IMR-90 (cell line): ENCODE measurements around the gene CLEC4A. TPM values are rescaled to one million over a fixed set of nuclear protein-coding genes. Genes with fewer than 3 reads are reported as not detected.

Experiments
- ATAC-seq: fragments of 200-7000 bp; cut with Tn5 transposase; 2 replicates; pipeline ENCODE4 v1.9.1; 2020; ENCODE audit warnings: low read depth, mild to moderate bottlenecking, moderate library complexity
- BruUV-seq: library from RNA; stranded (reverse); fragments of 400-500 nt; replicated peaks from 2 replicates; lab custom pipeline; 2021; lab: Mats Ljungman, UMichigan
- CTCF ChIA-PET: fragments of 300-600 bp; formaldehyde crosslinking; extraction: SDS; loops from one replicate; lab custom pipeline; 2021; ENCODE audit warnings: antibody characterized with exemption; lab: Yijun Ruan, JAX
- POLR2A ChIA-PET: fragments of 300-600 bp; sonication (Branson Sonifier 250); formaldehyde crosslinking; loops from one replicate; lab custom pipeline; 2022; ENCODE audit warnings: antibody characterized with exemption; ENCODE audit not compliant: unreplicated experiment; lab: Charles Lee
- DNase-seq: peaks from one replicate; pipeline ENCODE4 v3.0.0; 2013
- H2AFZ ChIP-seq: replicated peaks from 2 replicates; pipeline ENCODE3; 2013; ENCODE audit warnings: low read length, mild to moderate bottlenecking; ENCODE audit not compliant: poor library complexity
- H2AK5ac ChIP-seq: 2 replicates; pipeline ENCODE4 v1.6.1; 2013; ENCODE audit warnings: low read depth, low read length, inconsistent platforms
- H2AK9ac ChIP-seq: replicated peaks from 2 replicates; pipeline ENCODE3; 2013; ENCODE audit warnings: mild to moderate bottlenecking, low read depth, low read length, moderate library complexity; ENCODE audit not compliant: poor library complexity
- H2BK120ac ChIP-seq: 2 replicates; pipeline ENCODE4 v1.6.1; 2013; ENCODE audit warnings: low read depth, low read length, inconsistent platforms
- H2BK15ac ChIP-seq: 3 replicates; pipeline ENCODE4 v1.6.1; 2013; ENCODE audit warnings: low read depth, low read length, inconsistent platforms
- H2BK20ac ChIP-seq: 2 replicates; pipeline ENCODE4 v1.6.1; 2013; ENCODE audit warnings: low read depth, mild to moderate bottlenecking, inconsistent platforms, low read length, moderate library complexity
- H2BK5ac ChIP-seq: 2 replicates; pipeline ENCODE4 v1.6.1; 2013; ENCODE audit warnings: mild to moderate bottlenecking, low read depth, low read length, inconsistent platforms; ENCODE audit not compliant: poor library complexity, severe bottlenecking
- H3K14ac ChIP-seq: replicated peaks from 2 replicates; pipeline ENCODE4 v1.6.1; 2013; ENCODE audit warnings: low read depth, low read length, inconsistent platforms
- H3K18ac ChIP-seq: 2 replicates; pipeline ENCODE4 v1.6.1; 2013; ENCODE audit warnings: low read depth, low read length, control low read depth
- H3K23ac ChIP-seq: 2 replicates; pipeline ENCODE4 v1.6.1; 2013; ENCODE audit warnings: low read depth, low read length, inconsistent platforms
- H3K27ac ChIP-seq: 2 replicates; pipeline ENCODE4 v1.5.1; 2013; ENCODE audit warnings: mild to moderate bottlenecking, control low read depth, low read length; ENCODE audit not compliant: insufficient read depth
- H3K27me3 ChIP-seq: 2 replicates; pipeline ENCODE4 v1.6.1; 2013; ENCODE audit warnings: low read length; ENCODE audit not compliant: control insufficient read depth, insufficient read depth
- H3K36me3 ChIP-seq: 2 replicates; pipeline ENCODE4 v1.6.1; 2013; ENCODE audit warnings: low read length, mixed read lengths; ENCODE audit not compliant: control insufficient read depth, insufficient read depth
- H3K4ac ChIP-seq: 2 replicates; pipeline ENCODE4 v1.6.1; 2013; ENCODE audit warnings: low read depth, low read length, inconsistent platforms
- H3K4me1 ChIP-seq: 2 replicates; pipeline ENCODE4 v1.6.1; 2013; ENCODE audit warnings: low read length, mixed read lengths; ENCODE audit not compliant: control insufficient read depth, insufficient read depth
- H3K4me2 ChIP-seq: 2 replicates; pipeline ENCODE4 v1.6.1; 2013; ENCODE audit warnings: low read depth, mild to moderate bottlenecking, control low read depth, low read length, moderate library complexity
- H3K4me3 ChIP-seq: 2 replicates; pipeline ENCODE4 v1.5.1; 2013; ENCODE audit warnings: low read depth, mild to moderate bottlenecking, control low read depth, low read length, moderate library complexity; ENCODE audit not compliant: insufficient read depth
- H3K56ac ChIP-seq: 2 replicates; pipeline ENCODE4 v1.6.1; 2013; ENCODE audit warnings: low read length, inconsistent platforms; ENCODE audit not compliant: insufficient read depth; ENCODE audit errors: extremely low read depth
- H3K79me1 ChIP-seq, 2 experiments: 2 replicates each; pipeline ENCODE4 v1.6.1; 2013; ENCODE audit warnings: low read length in 2 of 2, inconsistent platforms in 1 of 2, low read depth in 1 of 2
- H3K9ac ChIP-seq: 2 replicates; pipeline ENCODE4 v1.6.1; 2013; ENCODE audit warnings: low read depth, low read length, control low read depth
- H3K9me1 ChIP-seq: 2 replicates; pipeline ENCODE4 v1.6.1; 2013; ENCODE audit warnings: low read length, inconsistent platforms; ENCODE audit not compliant: insufficient read depth
- H3K9me3 ChIP-seq: 2 replicates; pipeline ENCODE4 v1.6.1; 2013; ENCODE audit warnings: low read length; ENCODE audit not compliant: control insufficient read depth, insufficient read depth
- H4K20me1 ChIP-seq: 2 replicates; pipeline ENCODE4 v1.6.1; 2013; ENCODE audit warnings: low read length, inconsistent platforms; ENCODE audit not compliant: insufficient read depth
- H4K5ac ChIP-seq: 2 replicates; pipeline ENCODE4 v1.6.1; 2013; ENCODE audit warnings: mild to moderate bottlenecking, low read depth, low read length, control low read depth
- H4K8ac ChIP-seq, 2 experiments: 2 replicates each; pipeline ENCODE4 v1.6.1; 2013; ENCODE audit warnings: low read depth in 2 of 2, low read length in 2 of 2, control low read depth in 1 of 2, inconsistent platforms in 1 of 2
- H4K91ac ChIP-seq: 2 replicates; pipeline ENCODE4 v1.6.1; 2013; ENCODE audit warnings: low read depth, low read length, inconsistent platforms; ENCODE audit not compliant: insufficient read depth
- BHLHE40 ChIP-seq: fragments of 150-350 bp; IDR thresholded peaks from 2 replicates; pipeline ENCODE4 v1.6.1; 2016; ENCODE audit warnings: mild to moderate bottlenecking, low read depth, low read length
- FOS ChIP-seq: fragments of 150-350 bp; IDR thresholded peaks from 2 replicates; pipeline ENCODE4 v1.6.1; 2016; ENCODE audit warnings: low read depth, low read length
- MAFK ChIP-seq: IDR thresholded peaks from 2 replicates; pipeline ENCODE4 v1.6.1; 2012; ENCODE audit warnings: low read depth, low read length, improper control_type of control experiment
- POLR2A ChIP-seq: IDR thresholded peaks from 2 replicates; pipeline ENCODE4 v1.6.1; 2012; ENCODE audit warnings: mild to moderate bottlenecking, low read depth, low read length
- RCOR1 ChIP-seq: IDR thresholded peaks from 2 replicates; pipeline ENCODE4 v1.6.1; 2012; ENCODE audit warnings: mild to moderate bottlenecking, low read length, improper control_type of control experiment; ENCODE audit not compliant: insufficient replicate concordance
- WGBS, 2 experiments: methylation state at CpG; one replicate each; pipeline versions ENCODE4 v1.1.5 to v1.1.7; 2013; ENCODE audit warnings: missing lambda C conversion rate in 2 of 2; ENCODE audit not compliant: insufficient read length in 1 of 2; ENCODE audit errors: extremely low coverage in 2 of 2; 5-methylcytosine and 5-hydroxymethylcytosine counted together
- dilution Hi-C: fragments of 300-500 bp; cut with HindIII; formaldehyde crosslinking; loops from one replicate; pipeline ENCODE4 v1.14.3; 2018; ENCODE audit warnings: low sequenced_read_pairs; ENCODE audit not compliant: unreplicated experiment
- in situ Hi-C: fragments of 300-500 bp; cut with MboI; formaldehyde crosslinking; loops from 3 replicates; pipeline ENCODE4 v1.14.3; 2019; ENCODE audit warnings: low sequenced_read_pairs, inconsistent platforms, mixed read lengths
- intact Hi-C: fragments of 100-400 bp; cut with micrococcal nuclease; formaldehyde crosslinking; loops from 2 replicates; pipeline ENCODE4 v1.10.0; 2022
- polyA plus RNA-seq, 3 experiments: library from polyadenylated mRNA; depleted of rRNA; stranded (reverse); fragments of >200 nt; gene quantifications; 2 replicates each; pipeline ENCODE4 v1.2.3, GENCODE V29; 2012; ENCODE audit warnings: low replicate concordance in 1 of 3
- total RNA-seq: library from RNA; depleted of rRNA; stranded (reverse); fragments of >200 nt; gene quantifications from 2 replicates; pipeline ENCODE4 v1.2.3, GENCODE V29; 2012
- TF ChIP-seq, protein P1 (sequence below): conservative IDR thresholded peaks from 2 replicates; pipeline ENCODE4 v1.5.1; 2012; ENCODE audit warnings: mild to moderate bottlenecking, low read depth, low read length, improper control_type of control experiment
- TF ChIP-seq, protein P2 (sequence below): fragments of 150-350 bp; IDR thresholded peaks from 2 replicates; pipeline ENCODE4 v1.6.1; 2017; ENCODE audit warnings: mild to moderate bottlenecking, antibody characterized with exemption, low read length, low read depth

The CLEC4A gene
- total and polyA plus RNA-seq, 2 of the 4 experiments (the other 2 are of a cell fraction): 0.29 TPM; not detected in 1

DNA sequence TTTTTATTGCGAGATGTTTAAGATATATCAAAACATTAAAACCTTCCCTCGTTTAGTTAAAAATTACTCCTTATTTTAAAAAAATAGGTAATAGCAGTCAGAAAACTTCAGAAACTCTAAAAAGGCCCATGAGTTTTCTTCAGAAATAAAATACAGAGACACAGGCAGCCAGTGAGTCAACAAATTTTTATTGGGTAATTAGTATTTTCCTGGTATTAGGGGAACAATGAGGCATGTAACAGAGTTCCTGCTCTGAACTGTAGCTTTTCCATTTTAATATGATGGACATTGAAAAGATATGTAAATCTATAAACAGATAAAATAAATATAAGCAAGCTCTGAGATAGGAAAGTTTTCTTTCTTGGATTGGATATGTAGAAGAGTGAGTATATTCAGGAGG is 33.0 kb downstream of the CLEC4A start:
- Histone ChIP-seq H2BK120ac (peak overlapping the region; percentile 84), H3K56ac (peak overlapping the region; percentile 64; the same call in 1 of the 2 replicates), H3K9me1 (no peaks in the 10 kb centered on the region), H3K9ac (no peak overlapping the region), H3K36me3 (no peaks in the 10 kb centered on the region), H2BK5ac (peak overlapping the region; percentile 63), H3K79me1 (no peaks in the 10 kb centered on the region), H2BK15ac (no peak overlapping the region), H4K91ac (0 out of 2 replicates have a peak overlapping the region, but pooled peaks have one; percentile 29), H3K4ac (peak overlapping the region; percentile 55; the same call in 1 of the 2 replicates), H4K20me1 (no peaks in the 10 kb centered on the region), H3K9me3 (no peaks in the 10 kb centered on the region), H3K27ac (no peak overlapping the region), H3K4me3 (no peak overlapping the region), H2AFZ (no peak overlapping the region), H3K18ac (peak overlapping the region; percentile 91; the same call in 1 of the 2 replicates), H3K23ac (peak overlapping the region; percentile 61; the same call in 1 of the 2 replicates), H3K4me1 (peaks cover 4% of the 10 kb centered on the region), H3K14ac (no peak overlapping the region; the same call in 1 of the 2 replicates), H3K27me3 (no peaks in the 10 kb centered on the region), H2AK9ac (no peak overlapping the region), H4K5ac (no peak overlapping the region), H2BK20ac (peak overlapping the region; percentile 67; the same call in 1 of the 2 replicates), H2AK5ac (no peak overlapping the region), H3K4me2 (no peak overlapping the region; the same call in 1 of the 2 replicates), H4K8ac (peak overlapping the region; percentile 44 to 59; a peak in 3 of 4 replicates)
- intact Hi-C loops (no loop called here), dilution Hi-C loops (no loop called here), in situ Hi-C loops (no loop called here)
- WGBS, 2 experiments: no CpG with 5 or more reads among the region's 2 CpGs
- TF ChIP-seq BHLHE40: no peak
- no peak for TF ChIP-seq FOS
- no peak for TF ChIP-seq MAFK
- TF ChIP-seq, protein P1, sequence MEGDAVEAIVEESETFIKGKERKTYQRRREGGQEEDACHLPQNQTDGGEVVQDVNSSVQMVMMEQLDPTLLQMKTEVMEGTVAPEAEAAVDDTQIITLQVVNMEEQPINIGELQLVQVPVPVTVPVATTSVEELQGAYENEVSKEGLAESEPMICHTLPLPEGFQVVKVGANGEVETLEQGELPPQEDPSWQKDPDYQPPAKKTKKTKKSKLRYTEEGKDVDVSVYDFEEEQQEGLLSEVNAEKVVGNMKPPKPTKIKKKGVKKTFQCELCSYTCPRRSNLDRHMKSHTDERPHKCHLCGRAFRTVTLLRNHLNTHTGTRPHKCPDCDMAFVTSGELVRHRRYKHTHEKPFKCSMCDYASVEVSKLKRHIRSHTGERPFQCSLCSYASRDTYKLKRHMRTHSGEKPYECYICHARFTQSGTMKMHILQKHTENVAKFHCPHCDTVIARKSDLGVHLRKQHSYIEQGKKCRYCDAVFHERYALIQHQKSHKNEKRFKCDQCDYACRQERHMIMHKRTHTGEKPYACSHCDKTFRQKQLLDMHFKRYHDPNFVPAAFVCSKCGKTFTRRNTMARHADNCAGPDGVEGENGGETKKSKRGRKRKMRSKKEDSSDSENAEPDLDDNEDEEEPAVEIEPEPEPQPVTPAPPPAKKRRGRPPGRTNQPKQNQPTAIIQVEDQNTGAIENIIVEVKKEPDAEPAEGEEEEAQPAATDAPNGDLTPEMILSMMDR: no peak
- no peak for TF ChIP-seq POLR2A
- TF ChIP-seq RCOR1: no peak
- TF ChIP-seq, protein P2, sequence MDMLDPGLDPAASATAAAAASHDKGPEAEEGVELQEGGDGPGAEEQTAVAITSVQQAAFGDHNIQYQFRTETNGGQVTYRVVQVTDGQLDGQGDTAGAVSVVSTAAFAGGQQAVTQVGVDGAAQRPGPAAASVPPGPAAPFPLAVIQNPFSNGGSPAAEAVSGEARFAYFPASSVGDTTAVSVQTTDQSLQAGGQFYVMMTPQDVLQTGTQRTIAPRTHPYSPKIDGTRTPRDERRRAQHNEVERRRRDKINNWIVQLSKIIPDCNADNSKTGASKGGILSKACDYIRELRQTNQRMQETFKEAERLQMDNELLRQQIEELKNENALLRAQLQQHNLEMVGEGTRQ: no peak
- ChIA-PET POLR2A (no interaction called here), CTCF (interaction anchor here (0.6 to 0.7 kb wide), 2 partner anchors 147 to 631 kb away, joined by 3 to 4 read pairs; no protein-coding TSS in a partner anchor)
- ATAC-seq (peak; percentile 22), DNase-seq (no peak)
- no TSS peak for BruUV-seq
